PC-3 (cell line): Measurements from ENCODE around the gene SYT7.

Experiments used
- EZH2 ChIP-seq: fragments of 300-600 bp; sonication (generic); IDR thresholded peaks from one replicate; pipeline ENCODE4 v1.6.1; 2017; ENCODE audit warnings: antibody characterized with exemption, mild to moderate bottlenecking, low read length; ENCODE audit not compliant: unreplicated experiment
- EZH2phosphoT487 ChIP-seq: fragments of 300-600 bp; sonication (generic); IDR thresholded peaks from 2 replicates; pipeline ENCODE4 v1.6.1; 2018; ENCODE audit warnings: mild to moderate bottlenecking, antibody characterized with exemption, low read length, borderline replicate concordance
- TF ChIP-seq, protein P1 (sequence below): fragments of 300-600 bp; sonication (generic); conservative IDR thresholded peaks from 2 replicates; pipeline ENCODE4 v1.5.1; 2017; ENCODE audit warnings: antibody characterized with exemption, low read depth, mild to moderate bottlenecking, low read length

DNA sequence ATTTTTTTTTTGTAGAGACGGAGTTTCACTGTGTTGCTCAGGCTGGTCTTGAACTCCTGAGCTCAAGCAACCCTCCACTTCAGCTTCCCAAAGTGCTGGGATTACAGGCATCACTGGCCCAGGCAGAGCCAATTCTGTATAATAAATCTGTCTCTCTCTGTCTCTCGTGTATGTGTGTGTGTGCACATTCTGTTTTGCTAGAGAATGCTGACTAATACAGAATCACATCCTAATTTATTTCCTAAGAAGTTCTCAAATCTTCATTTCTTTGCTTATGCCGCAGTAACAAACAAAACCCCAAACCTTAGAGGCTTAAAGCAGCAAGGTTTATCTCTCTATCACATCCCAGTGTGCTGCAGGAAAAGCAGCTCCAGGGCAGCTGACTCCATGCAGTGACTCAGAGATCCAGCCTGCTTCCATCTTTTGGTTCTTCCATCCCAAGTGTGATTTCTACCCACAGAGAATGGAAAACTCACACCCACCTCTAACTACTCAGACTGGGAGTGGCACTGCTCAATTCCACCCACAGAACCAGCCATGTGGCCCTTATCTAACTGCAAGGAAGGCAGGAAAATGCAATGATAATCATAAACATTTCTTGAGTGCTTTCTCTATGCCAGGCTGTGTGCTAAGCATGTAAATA, 107.4 kb downstream of the SYT7 start:
- no peak for TF ChIP-seq EZH2
- TF ChIP-seq, protein P1, sequence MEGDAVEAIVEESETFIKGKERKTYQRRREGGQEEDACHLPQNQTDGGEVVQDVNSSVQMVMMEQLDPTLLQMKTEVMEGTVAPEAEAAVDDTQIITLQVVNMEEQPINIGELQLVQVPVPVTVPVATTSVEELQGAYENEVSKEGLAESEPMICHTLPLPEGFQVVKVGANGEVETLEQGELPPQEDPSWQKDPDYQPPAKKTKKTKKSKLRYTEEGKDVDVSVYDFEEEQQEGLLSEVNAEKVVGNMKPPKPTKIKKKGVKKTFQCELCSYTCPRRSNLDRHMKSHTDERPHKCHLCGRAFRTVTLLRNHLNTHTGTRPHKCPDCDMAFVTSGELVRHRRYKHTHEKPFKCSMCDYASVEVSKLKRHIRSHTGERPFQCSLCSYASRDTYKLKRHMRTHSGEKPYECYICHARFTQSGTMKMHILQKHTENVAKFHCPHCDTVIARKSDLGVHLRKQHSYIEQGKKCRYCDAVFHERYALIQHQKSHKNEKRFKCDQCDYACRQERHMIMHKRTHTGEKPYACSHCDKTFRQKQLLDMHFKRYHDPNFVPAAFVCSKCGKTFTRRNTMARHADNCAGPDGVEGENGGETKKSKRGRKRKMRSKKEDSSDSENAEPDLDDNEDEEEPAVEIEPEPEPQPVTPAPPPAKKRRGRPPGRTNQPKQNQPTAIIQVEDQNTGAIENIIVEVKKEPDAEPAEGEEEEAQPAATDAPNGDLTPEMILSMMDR = no peak
- no peak for TF ChIP-seq EZH2phosphoT487
